GM12875 (cell line): Measurements from ENCODE around the gene MYRF.

ENCODE experiments used
- H3K4me3 ChIP-seq: one replicate; pipeline ENCODE4 v1.5.1; 2011; ENCODE audit warnings: low read depth, low read length, control low read depth
- CTCF ChIP-seq: IDR thresholded peaks from 2 replicates; pipeline ENCODE4 v1.5.1; 2011; ENCODE audit warnings: low read depth, mild to moderate bottlenecking, control low read depth, inconsistent platforms, low read length, moderate library complexity, borderline replicate concordance; ENCODE audit not compliant: insufficient read depth

The MYRF gene

GRCh38 chr11:61752925-61753521 lies 587 bp downstream of the MYRF start:
- TF ChIP-seq CTCF: no peak
- no peak overlapping the region for H3K4me3 ChIP-seq

- H3K4me3 ChIP-seq: no peak overlapping the region
- TF ChIP-seq CTCF: no peak
Measured at GRCh38 chr11:61753672-61754071, 1.2 kb downstream of the MYRF start.

- no peak for TF ChIP-seq CTCF
- H3K4me3 ChIP-seq: no peak overlapping the region
Measured at GRCh38 chr11:61754534-61755482, 2.4 kb downstream of the MYRF start.

GRCh38 chr11:61756147-61756451 lies 3.7 kb downstream of the MYRF start:
- no peak overlapping the region for H3K4me3 ChIP-seq
- TF ChIP-seq CTCF: no peak

GRCh38 chr11:61756452-61757212 lies 4.2 kb downstream of the MYRF start:
- no peak overlapping the region for H3K4me3 ChIP-seq
- TF ChIP-seq CTCF: no peak

GRCh38 chr11:61757213-61757862 lies 4.9 kb downstream of the MYRF start:
- no peak for TF ChIP-seq CTCF
- H3K4me3 ChIP-seq: no peak overlapping the region
